Measurements from ENCODE around the gene ACP3. TPM values are rescaled to one million over a fixed set of nuclear protein-coding genes. Genes with fewer than 3 reads are reported as not detected.
A peak's percentile ranks its signal among the peaks of the same experiment; 100 is the strongest.

Gene ACP3
- total RNA-seq, 2 donors from 2014 or later, result 0.79 to 2.5 TPM

DNA sequence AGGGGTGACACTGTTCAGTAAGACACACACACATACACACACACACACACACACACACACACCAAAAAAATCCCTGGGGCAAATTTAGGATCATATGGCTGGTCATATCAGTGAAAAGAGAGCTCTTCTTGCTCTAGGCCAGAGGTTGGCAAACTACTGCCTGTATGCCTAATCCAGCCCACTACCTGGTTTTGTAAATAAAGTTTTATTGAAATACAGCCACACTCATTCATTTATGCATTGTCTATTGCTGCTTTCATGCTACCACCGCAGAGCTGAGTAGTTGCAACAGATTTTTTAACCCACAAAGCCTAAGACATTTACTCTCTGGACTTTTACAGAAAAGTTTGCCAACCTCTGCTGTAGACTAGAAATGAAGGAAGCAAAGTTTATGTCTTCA, 30.6 kb downstream of the ACP3 start:
- H3K9me3 ChIP-seq, result no peaks in the 10 kb centered on the region
- no peak for DNase-seq (ENCODE audit: low spot score)
- TF ChIP-seq, protein P1, sequence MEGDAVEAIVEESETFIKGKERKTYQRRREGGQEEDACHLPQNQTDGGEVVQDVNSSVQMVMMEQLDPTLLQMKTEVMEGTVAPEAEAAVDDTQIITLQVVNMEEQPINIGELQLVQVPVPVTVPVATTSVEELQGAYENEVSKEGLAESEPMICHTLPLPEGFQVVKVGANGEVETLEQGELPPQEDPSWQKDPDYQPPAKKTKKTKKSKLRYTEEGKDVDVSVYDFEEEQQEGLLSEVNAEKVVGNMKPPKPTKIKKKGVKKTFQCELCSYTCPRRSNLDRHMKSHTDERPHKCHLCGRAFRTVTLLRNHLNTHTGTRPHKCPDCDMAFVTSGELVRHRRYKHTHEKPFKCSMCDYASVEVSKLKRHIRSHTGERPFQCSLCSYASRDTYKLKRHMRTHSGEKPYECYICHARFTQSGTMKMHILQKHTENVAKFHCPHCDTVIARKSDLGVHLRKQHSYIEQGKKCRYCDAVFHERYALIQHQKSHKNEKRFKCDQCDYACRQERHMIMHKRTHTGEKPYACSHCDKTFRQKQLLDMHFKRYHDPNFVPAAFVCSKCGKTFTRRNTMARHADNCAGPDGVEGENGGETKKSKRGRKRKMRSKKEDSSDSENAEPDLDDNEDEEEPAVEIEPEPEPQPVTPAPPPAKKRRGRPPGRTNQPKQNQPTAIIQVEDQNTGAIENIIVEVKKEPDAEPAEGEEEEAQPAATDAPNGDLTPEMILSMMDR (IDR thresholded peaks at IDR 0.05), result no peak

DNA sequence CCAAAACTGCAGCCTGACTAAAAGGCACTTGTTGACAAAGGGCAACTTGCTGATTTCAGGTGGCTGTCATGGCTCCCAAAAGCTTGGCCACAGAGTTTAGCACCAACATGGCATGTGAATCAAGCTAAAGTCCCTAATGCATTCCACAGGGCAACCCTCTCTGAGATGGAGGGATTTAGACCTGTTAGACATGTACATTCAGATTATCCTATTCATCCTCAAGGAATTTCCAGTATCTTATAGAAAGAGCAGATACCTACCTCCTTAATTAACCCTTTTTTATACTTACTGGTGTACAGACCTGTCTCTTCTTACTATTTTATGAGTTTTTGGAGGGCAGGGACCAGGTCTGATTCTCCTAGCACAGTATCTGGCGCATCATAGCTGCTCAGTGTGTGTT, 31.3 kb downstream of the ACP3 start:
- H3K4me1 ChIP-seq, result no peaks in the 10 kb centered on the region
- H3K4me3 ChIP-seq, result no peak overlapping the region
- no peaks in the 10 kb centered on the region for H3K36me3 ChIP-seq
- H3K9me3 ChIP-seq, result no peaks in the 10 kb centered on the region
- no peak overlapping the region for H3K27ac ChIP-seq
- DNase-seq (ENCODE audit: low spot score), result no peak
- H3K27me3 ChIP-seq, result no peaks in the 10 kb centered on the region
- TF ChIP-seq, protein P1 (IDR thresholded peaks at IDR 0.05), result no peak

More for the DNA sequence above, 30.6 kb downstream of the ACP3 start:
- H3K4me3 ChIP-seq, result no peak overlapping the region
- no peak overlapping the region for H3K27ac ChIP-seq
- no peaks in the 10 kb centered on the region for H3K27me3 ChIP-seq
- H3K4me1 ChIP-seq, result peaks cover 0 to 2% of the 10 kb centered on the region in 2 donors
- H3K36me3 ChIP-seq, result no peaks in the 10 kb centered on the region

DNA sequence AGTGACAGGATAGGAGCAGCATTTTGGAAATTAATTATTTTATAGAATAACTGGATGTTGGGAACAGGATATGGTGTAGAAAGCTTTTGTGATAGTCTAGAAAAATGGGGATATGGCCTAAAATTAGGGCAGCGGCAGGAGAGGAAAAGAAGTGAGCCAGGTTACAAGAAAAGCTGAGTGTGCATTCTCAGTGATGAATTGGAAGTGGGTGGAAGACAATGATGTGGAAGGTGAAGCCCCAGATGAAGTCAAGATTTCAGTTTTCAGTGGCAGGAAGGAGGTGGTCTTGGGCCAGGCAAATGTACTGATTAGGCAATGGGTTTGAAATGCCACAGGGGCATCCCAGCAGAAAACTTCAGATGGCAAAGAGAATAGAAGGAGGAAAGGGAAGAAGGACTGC, 33.6 kb downstream of the ACP3 start:
- Histone ChIP-seq H3K4me1 (no peaks in the 10 kb centered on the region), H3K27me3 (no peaks in the 10 kb centered on the region), H3K9me3 (no peaks in the 10 kb centered on the region), H3K27ac (no peak overlapping the region), H3K36me3 (no peaks in the 10 kb centered on the region), H3K4me3 (no peak overlapping the region)
- DNase-seq (ENCODE audit: low spot score), result no peak
- TF ChIP-seq, protein P1 (IDR thresholded peaks at IDR 0.05), result no peak

DNA sequence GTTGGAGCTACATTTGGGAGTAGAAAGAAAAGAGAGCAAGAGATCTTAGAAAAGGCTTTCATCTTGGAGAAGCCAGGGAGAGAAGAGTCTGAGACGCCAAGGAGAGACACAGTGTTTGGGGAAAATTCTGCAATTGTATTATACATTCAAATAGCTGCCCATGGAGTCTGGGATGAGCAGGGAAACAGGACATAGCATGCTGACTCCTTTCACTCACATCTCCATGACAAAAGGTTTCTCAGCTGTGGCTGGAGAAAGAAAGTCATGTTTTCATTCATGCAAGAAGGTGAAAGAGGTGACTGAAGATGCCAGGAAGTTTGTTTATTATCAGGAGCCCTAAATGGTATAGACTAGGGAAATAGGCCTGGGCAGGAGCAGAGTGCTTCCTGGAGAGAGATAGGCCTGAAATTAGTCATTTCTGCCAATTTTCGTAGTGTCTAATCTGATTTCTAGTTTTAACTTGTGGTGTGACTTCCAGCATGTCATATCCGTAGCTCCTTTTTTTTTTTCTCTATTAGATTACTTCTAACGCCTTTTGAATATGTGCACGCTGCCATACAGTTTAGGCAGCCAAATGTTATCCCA, 34.1 kb downstream of the ACP3 start:
- no peaks in the 10 kb centered on the region for H3K36me3 ChIP-seq
- no peaks in the 10 kb centered on the region for H3K27me3 ChIP-seq
- DNase-seq (ENCODE audit: low spot score), result no peak
- no peaks in the 10 kb centered on the region for H3K4me1 ChIP-seq
- TF ChIP-seq, protein P1 (IDR thresholded peaks at IDR 0.05), result no peak
- H3K4me3 ChIP-seq, result no peak overlapping the region
- no peaks in the 10 kb centered on the region for H3K9me3 ChIP-seq
- H3K27ac ChIP-seq, result no peak overlapping the region

DNA sequence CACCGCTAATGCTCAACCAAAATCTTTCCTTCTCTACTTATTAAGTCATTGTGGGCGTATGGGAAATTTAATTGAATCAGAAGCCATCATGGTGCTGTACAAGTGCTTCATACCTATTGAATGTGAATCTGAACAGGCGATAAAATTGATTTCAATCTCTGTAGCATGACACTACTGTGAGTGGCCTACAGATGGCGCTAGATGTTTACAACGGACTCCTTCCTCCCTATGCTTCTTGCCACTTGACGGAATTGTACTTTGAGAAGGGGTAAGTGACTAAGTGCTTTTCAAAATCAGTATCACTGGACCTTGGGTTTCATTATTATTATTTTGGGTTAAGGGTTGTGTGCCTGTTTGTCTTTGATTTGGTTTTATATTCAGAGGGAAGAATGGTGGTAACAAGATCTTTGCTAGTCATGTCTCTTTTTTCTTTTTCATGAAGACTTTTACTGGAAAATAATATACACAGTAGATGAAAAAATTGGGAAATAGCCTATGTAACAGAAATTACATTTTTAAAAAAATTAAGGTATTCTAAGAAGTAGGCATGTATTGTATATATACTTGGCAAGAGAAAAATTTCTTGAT, 35.4 kb downstream of the ACP3 start:
- Histone ChIP-seq H3K27ac (no peak overlapping the region), H3K9me3 (no peaks in the 10 kb centered on the region), H3K27me3 (no peaks in the 10 kb centered on the region), H3K4me3 (no peak overlapping the region), H3K36me3 (no peaks in the 10 kb centered on the region), H3K4me1 (no peaks in the 10 kb centered on the region)
- TF ChIP-seq, protein P1 (IDR thresholded peaks at IDR 0.05), result peak; percentile 89 to 92
- DNase-seq (ENCODE audit: low spot score), result peak; percentile 68
